ENCODE data around the gene VCX3B.
"Not testable (repeated sequence)": the region's sequence is repeated elsewhere in the genome, so short reads cannot be mapped to it uniquely, and the experiment has no call there.

VCX3B gene

DNA sequence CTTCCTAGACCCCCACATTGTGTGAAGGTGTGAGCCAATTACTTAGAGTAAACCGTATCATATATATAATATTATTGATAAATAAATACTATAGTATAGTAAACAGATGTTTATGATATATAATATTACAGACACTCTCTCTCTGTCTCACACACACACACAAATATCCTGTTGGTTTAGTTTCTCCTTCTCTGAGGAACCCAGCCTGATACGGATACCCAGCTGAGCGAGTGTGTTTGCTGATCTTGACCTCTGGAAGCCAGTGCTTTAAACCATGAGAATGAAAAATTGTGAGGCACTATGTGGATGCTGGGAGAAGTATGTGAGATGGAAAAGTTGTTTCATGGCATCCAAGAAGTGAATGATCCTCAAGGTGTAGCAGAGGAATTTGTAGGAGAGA, at the start of gene VCX3B:
Gene VCX3B (plus strand): TSS at position 301 of the 400 bp plus-strand sequence. CDS start 621 bp downstream, outside the sequence.
- not testable (repeated sequence) for DNase-seq

DNA sequence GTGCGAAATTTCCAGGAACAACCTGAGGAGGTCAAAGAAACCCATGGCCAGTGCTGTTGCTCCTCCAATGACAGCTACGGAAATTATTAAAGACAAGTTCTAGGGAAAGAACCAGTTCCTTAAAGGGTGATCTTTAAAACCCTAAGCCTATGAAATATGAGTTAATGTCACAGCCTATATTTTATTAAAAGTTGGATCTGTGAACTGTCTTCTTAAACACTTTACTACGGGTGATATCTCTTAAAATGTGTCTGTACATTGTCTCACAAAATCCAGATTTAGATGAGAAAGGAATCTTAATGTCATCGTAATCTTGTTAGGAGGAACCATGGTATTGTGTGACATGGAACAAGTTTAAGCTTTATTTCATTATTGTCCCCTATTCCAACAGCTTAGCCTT, 46.3 kb upstream of the VCX3B start:
- no peak for DNase-seq

GRCh38 chrX:8424912-8425311, 39.7 kb upstream of the VCX3B start:
- no peak for DNase-seq

DNA sequence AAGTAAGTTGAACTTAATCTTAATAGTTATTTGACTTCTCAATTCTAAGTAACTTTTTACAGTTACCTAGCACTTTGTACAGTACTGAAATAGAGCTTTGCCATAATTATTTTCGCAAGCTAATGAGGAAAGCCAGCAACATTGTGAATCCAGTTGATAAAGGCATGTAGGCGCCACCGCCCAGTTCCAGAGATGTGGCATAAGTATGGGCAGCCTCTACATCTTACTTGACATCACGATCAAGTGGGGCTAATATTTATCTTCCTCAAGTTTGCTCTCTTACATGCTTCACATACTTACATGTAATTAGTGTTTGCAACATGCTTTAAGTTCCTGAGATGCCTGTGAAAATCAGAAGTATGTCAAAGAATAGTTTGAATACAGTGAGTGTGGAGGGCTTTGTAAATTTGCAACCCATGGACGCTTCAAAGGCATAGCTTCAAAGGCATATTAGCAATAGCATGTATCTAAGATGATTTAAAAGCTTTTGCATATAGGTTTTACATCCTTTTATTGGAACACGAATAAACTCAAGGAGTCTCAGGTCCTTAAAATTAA, 34.9 kb upstream of the VCX3B start:
- DNase-seq, result no peak

- DNase-seq, result no peak
Observed at GRCh38 chrX:8430444-8430843, 34.2 kb upstream of the VCX3B start.

GRCh38 chrX:8432396-8432795, 32.2 kb upstream of the VCX3B start:
- DNase-seq, result no peak

DNA sequence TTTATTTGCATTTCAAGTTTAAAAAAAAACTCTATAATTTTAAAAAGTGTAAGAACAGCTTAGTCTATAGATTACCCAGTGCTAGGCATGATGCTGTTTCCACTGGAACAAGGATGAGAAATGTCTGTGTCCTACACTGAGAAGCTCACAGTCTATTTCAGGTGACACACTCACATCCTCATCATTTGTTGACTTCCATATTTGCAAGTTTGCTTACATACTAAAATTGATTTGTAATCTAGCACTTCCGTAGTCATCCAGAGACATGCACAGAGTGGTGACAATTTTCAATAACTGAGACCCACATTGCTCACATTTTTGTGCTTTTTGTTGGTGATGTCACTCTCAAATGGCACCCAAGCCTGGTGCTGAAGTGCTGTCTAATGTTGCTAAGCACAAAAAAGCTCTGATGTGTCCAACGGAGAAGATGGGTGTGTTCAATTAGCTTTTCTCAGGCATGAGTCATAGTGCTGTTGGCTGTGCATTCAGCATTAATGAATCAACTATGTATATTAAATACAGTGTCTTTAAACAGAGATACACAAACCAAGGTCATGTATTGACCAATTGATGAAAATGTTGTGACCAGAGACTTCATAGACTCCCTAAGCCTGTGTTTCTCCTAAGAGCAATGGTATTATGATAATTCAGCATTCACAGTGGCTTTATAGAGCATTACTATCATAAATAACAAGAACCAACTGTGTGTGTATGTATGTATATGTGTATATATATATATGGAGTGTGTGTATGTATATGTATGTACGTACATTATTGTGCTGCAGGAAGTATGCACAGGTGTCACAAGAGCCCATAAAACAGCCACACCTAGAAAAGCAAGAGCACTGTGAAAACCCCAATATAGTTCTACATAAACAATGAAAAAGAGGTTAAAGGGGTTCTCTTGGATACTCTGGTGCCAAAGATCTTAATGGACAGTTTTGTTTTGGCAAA, 31.2 kb upstream of the VCX3B start:
- no peak for DNase-seq

DNA sequence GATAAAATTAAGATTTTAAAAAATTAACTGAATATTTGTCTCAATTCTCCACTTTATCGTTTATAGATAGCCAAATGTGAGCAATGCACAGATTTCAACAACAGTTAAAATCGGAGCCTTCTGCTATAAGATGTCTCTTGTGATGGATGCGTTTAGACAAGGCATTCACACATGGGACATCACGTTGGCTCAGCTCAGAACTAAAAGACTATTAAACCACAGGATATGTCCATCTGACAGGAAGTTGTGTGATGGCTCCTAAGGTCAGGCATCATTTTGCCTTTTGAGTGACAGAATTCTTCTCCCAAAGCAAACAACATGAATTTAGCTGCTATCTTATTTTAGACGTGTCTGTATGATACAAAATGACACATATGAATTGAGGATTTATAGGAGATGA, 17.3 kb upstream of the VCX3B start:
- DNase-seq, result no peak

GRCh38 chrX:8452343-8452742, 12.3 kb upstream of the VCX3B start:
- not testable (repeated sequence) for DNase-seq

DNA sequence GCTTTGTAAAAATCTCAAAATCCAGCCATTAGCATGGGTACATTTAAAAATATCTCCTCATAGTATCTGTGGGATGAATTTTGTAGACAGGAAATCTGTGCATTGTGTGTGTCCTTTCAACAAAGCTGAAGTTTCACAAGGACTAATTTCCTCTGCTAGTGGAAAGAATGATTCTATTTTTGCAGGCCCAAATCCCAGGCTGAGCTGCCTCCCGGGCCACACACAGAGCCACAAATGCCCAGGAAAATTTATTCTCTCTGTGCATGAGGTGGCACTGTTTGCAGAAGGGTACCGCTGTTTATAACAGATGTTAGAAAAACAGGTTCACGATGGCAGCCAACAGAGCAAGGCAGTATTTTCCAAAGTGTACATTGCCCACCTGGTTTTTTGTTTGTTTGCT, 11.0 kb upstream of the VCX3B start:
- DNase-seq, result no peak

DNA sequence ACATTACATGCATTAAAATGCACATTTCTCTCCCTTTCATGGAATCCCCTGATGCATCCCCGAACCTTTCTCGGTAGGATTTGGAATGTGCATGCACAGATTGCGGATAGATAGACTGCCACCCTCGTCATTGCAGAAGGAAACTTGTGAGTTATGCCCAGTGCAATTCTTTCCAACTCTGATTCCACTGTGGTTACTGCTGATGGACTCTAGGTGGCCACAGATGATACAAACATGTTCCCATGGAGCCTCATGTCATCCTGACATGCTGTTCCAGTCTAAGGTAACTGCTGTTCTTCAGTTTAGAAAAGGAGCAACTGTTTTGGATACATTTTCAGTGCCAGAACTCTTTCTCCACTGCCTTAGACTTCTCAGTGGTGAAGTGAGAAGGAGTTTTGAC, 9.1 kb upstream of the VCX3B start:
- no peak for DNase-seq

DNA sequence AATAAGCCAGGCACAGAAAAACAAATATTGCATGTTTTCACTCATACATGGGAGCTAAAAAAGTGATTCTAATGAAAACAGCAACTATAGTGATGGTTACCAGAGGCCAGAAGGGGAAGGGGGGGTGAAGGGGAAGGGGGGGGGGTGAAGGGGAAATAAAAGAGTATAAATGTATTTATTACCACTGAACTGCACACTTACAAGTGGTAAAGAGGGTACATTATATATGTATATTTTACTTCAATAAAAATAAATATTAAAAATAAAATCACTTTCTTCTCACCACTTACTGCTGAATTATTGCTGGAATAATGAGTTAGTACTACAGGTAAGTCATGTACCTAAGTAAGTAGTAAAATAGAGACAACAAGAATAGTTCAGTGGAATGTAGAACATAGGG, 2.1 kb upstream of the VCX3B start:
- DNase-seq, result no peak

- DNase-seq, result no peak
Observed at GRCh38 chrX:8484360-8484949, 19.8 kb downstream of the VCX3B start.

GRCh38 chrX:8495036-8495435, 30.4 kb downstream of the VCX3B start:
- DNase-seq, result not testable (repeated sequence)

DNA sequence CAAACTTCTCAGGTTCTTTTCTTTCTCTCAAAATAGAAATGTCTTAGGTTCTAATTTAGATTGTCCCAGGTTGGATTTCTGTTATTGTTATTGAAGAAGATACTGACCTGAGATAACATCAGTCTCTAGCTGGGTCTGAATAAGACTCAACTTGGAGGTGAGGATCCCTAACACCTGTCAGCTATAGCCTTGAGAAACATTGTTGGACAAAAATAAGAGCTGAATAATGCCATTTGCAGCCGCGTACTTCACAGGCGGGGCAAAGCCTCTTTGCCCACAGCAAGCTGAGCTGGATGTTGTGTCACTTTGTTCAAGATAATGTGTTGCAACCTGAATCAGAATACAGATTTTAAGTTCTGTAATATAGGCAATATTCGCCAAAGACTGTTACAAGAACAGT, 35.6 kb downstream of the VCX3B start:
- DNase-seq, result no peak

DNA sequence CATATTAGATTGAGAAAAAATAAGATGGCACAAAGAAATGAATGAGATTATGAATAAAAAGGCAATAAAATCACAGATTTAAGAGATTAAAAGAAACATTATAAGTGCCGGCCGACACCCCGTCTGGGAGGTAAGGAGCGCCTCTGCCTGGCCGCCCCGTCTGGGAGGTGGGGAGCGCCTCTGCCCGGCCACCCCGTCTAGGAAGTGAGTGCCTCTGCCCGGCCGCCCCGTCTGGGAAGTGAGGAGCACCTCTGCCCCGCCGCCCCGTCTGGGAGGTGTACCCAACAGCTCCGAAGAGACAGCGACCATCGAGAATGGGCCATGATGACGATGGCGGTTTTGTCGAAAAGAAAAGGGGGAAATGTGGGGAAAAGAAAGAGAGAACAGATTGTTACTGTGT, 37.5 kb downstream of the VCX3B start:
- not testable (repeated sequence) for DNase-seq

- DNase-seq, result no peak
Observed at GRCh38 chrX:8504451-8504850, 39.8 kb downstream of the VCX3B start.

Data from NCI-H2227 treated with DMSO at 0.1 percent for 48 hours (cell line).